Progenitor cell of endocrine pancreas (in vitro differentiated cells): ENCODE results near the gene SFXN5. TPM values are rescaled to one million over a fixed set of nuclear protein-coding genes. Genes with fewer than 3 reads are reported as not detected.

Source experiments
- DNase-seq: peaks from one replicate; pipeline ENCODE4 v3.0.0; 2021; ENCODE audit warnings: low spot score; ENCODE audit not compliant: unreplicated experiment
- H3K27ac Mint-ChIP-seq: 2 replicates; pipeline ENCODE4 v1.8.0; 2021; ENCODE audit warnings: mild to moderate bottlenecking, moderate library complexity, mixed read lengths
- H3K27me3 Mint-ChIP-seq: 2 replicates; pipeline ENCODE4 v1.8.0; 2021; ENCODE audit warnings: mixed read lengths
- H3K36me3 Mint-ChIP-seq: 2 replicates; pipeline ENCODE4 v1.8.0; 2022; ENCODE audit warnings: mixed read lengths; ENCODE audit not compliant: insufficient read depth
- H3K4me1 Mint-ChIP-seq: 2 replicates; pipeline ENCODE4 v1.8.0; 2021; ENCODE audit warnings: low read depth, mixed read lengths
- H3K4me3 Mint-ChIP-seq: 2 replicates; pipeline ENCODE4 v1.8.0; 2021; ENCODE audit warnings: low read depth, mild to moderate bottlenecking, moderate library complexity, mixed read lengths
- H3K9me3 Mint-ChIP-seq: 2 replicates; pipeline ENCODE4 v1.8.0; 2021; ENCODE audit warnings: low read depth, mixed read lengths
- total RNA-seq: library from RNA; stranded (reverse); gene quantifications from 2 replicates; pipeline ENCODE4 v1.2.1, GENCODE V29; 2021
- TF ChIP-seq, protein P1 (sequence below): fragments of 200-600 bp; sonication (generic); IDR thresholded peaks from one replicate; pipeline ENCODE4 v1.5.0; 2021; ENCODE audit warnings: antibody characterized with exemption, mild to moderate bottlenecking; ENCODE audit not compliant: unreplicated experiment

SFXN5 gene
- total RNA-seq, 1 donor from 2014 or later, result 33.1 TPM

- Mint-ChIP-seq H3K4me1 (peaks cover 7% of the 10 kb centered on the region), H3K27ac (no peak overlapping the region), H3K36me3 (peaks cover 5% of the 10 kb centered on the region), H3K27me3 (no peaks in the 10 kb centered on the region), H3K4me3 (no peak overlapping the region), H3K9me3 (no peaks in the 10 kb centered on the region)
- no peak for DNase-seq
- TF ChIP-seq, protein P1, sequence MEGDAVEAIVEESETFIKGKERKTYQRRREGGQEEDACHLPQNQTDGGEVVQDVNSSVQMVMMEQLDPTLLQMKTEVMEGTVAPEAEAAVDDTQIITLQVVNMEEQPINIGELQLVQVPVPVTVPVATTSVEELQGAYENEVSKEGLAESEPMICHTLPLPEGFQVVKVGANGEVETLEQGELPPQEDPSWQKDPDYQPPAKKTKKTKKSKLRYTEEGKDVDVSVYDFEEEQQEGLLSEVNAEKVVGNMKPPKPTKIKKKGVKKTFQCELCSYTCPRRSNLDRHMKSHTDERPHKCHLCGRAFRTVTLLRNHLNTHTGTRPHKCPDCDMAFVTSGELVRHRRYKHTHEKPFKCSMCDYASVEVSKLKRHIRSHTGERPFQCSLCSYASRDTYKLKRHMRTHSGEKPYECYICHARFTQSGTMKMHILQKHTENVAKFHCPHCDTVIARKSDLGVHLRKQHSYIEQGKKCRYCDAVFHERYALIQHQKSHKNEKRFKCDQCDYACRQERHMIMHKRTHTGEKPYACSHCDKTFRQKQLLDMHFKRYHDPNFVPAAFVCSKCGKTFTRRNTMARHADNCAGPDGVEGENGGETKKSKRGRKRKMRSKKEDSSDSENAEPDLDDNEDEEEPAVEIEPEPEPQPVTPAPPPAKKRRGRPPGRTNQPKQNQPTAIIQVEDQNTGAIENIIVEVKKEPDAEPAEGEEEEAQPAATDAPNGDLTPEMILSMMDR, result no peak
Measured at GRCh38 chr2:73031725-73032701, 39.5 kb downstream of the SFXN5 start.

DNA sequence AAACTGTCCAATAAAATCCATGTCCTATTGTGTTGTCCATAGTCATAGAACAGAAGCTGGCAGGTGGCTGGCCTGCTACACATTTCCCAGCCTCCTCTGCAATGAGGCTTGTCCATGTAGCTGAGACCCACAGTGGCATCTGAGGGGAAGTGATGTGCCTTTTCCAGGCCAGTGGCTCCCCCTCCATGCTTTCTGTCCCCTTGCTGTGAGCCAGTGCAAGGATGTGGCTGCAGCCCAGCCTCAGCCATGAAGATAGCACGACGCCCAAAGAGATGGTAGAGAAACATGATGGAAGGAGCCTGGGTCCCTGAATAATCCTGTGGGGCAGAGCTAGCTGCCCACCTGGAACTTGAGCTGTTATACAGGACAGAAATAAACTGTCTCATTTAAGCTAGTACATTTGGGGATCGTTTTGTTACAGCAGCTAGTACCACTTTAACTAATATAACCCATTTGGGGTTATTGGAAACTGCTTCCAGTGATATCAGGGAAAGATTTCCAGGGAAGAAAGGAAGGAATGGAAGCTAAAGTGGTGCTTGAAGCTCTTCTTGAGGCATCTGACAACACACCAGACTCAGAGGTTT, 40.3 kb downstream of the SFXN5 start:
- H3K4me1 Mint-ChIP-seq, result peaks cover 7% of the 10 kb centered on the region
- H3K36me3 Mint-ChIP-seq, result peaks cover 5% of the 10 kb centered on the region
- peak overlapping the region; percentile 58 for H3K27ac Mint-ChIP-seq
- no peaks in the 10 kb centered on the region for H3K9me3 Mint-ChIP-seq
- no peaks in the 10 kb centered on the region for H3K27me3 Mint-ChIP-seq
- no peak overlapping the region for H3K4me3 Mint-ChIP-seq
- DNase-seq, result no peak
- TF ChIP-seq, protein P1, result no peak

DNA sequence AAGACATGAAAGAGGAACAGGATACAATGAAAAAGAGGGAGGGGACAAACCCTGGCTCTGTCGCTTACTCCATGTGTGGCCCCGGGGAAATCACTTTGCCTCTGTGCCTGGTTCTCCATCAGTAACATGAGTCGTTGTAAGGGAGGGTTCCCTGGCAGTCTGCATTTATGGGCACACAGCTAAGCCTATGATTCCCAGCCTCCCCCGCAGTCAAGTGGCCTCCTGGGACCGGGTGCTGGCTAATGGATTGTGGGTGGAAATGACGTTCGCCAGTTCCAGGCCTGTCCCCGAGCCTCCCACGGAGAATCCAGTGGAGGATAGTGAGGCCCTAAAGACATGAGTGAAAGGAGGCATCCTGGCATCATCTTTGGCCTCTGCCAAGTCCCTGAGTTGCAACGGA, 42.7 kb downstream of the SFXN5 start:
- Mint-ChIP-seq H3K36me3 (peaks cover 2% of the 10 kb centered on the region), H3K27ac (no peak overlapping the region), H3K4me1 (peaks cover 7% of the 10 kb centered on the region), H3K4me3 (no peak overlapping the region), H3K27me3 (no peaks in the 10 kb centered on the region), H3K9me3 (no peaks in the 10 kb centered on the region)
- TF ChIP-seq, protein P1, result no peak
- DNase-seq, result no peak

GRCh38 chr2:73027340-73027739, 44.2 kb downstream of the SFXN5 start:
- H3K36me3 Mint-ChIP-seq, result peaks cover 2% of the 10 kb centered on the region
- H3K9me3 Mint-ChIP-seq, result no peaks in the 10 kb centered on the region
- H3K4me1 Mint-ChIP-seq, result peaks cover 2% of the 10 kb centered on the region
- H3K27ac Mint-ChIP-seq, result no peak overlapping the region
- H3K27me3 Mint-ChIP-seq, result no peaks in the 10 kb centered on the region
- no peak overlapping the region for H3K4me3 Mint-ChIP-seq
- DNase-seq, result no peak
- TF ChIP-seq, protein P1, result no peak

- TF ChIP-seq, protein P1, result no peak
- Mint-ChIP-seq H3K9me3 (no peaks in the 10 kb centered on the region), H3K4me1 (peaks cover 17% of the 10 kb centered on the region), H3K4me3 (no peak overlapping the region), H3K27ac (no peak overlapping the region), H3K36me3 (peaks cover 2% of the 10 kb centered on the region), H3K27me3 (no peaks in the 10 kb centered on the region)
- DNase-seq, result no peak
Measured at GRCh38 chr2:73023497-73023896, 48.0 kb downstream of the SFXN5 start.
